RWPE1 (cell line): ENCODE results near the gene TRAF5.
A peak's percentile ranks its signal among the peaks of the same experiment; 100 is the strongest.

Source experiments
- CTCF ChIA-PET: fragments of 350-600 bp; sonication (Branson Sonifier 250); formaldehyde crosslinking; extraction: SDS; loops from one replicate; lab custom pipeline; 2021; lab: Yijun Ruan, JAX
- POLR2A ChIA-PET: fragments of 400-600 bp; formaldehyde crosslinking; extraction: SDS; loops from one replicate; lab custom pipeline; 2020; ENCODE audit warnings: antibody characterized with exemption; ENCODE audit not compliant: low non-redundant PET; lab: Yijun Ruan, JAX
- DNase-seq: peaks from one replicate; pipeline ENCODE4 v3.0.0; 2012; ENCODE audit warnings: low spot score
- H3K27ac ChIP-seq: fragments of 450-650 bp; 2 replicates; pipeline ENCODE4 v1.5.1; 2017
- CTCF ChIP-seq: fragments of 450-650 bp; conservative IDR thresholded peaks from 2 replicates; pipeline ENCODE4 v1.5.1; 2017; ENCODE audit warnings: low read depth, mild to moderate bottlenecking

The TRAF5 gene

DNA sequence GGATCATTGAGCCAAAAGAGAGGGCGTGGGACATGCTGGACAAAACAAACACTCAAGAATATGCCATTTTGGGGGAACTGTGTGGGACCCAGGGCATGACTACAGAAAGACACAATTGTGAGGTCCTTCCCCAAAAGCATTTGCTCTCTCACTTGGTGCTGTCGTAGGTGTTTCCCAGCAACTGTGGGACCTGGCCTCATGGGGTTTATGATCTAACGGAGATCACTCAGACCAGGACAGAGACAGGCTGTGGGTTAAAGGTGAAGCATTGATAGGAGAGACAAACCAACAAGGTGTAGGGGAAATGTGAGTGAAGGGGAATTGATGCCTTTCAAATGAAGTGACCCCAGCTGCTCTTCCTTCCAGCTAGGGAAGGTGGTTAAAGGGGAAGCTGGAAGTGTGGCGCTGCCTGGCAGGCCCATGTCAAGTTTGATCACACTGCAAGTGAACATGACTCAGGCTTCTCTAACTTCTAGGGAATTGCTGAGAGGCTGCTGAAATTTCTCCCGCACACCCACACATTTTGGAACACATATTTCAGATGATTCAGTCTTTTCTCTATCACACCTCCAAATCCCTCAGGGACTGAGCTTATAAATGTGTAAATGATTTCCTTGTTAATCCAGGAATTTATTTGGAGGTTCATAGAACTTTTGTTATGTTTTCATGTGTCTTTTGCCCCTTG, 30.2 kb downstream of the TRAF5 start:
- peak; percentile 36 for DNase-seq
- ChIA-PET CTCF (no interaction called here), POLR2A (no interaction called here)
- no peak for TF ChIP-seq CTCF
- H3K27ac ChIP-seq, result no peak overlapping the region

DNA sequence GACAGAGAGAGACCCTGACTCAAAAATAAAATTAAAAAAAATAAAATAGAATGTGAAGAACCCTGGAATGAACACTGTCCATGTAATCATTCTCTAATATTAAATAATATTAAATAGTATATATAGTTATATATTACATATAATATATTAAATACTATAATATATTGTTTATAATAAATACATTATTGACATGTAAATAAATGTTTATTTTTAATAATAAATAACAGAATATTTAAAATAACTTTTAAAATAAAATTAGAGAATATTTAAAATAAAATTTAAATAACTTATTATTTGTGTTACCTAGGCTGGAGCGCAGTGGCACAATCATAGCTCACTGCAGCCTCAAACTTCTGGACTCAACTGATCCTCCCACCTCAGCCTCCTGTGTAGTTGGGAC, 32.1 kb downstream of the TRAF5 start:
- no peak for DNase-seq
- H3K27ac ChIP-seq, result no peak overlapping the region
- no peak for TF ChIP-seq CTCF
- CTCF ChIA-PET, result no interaction called here
- POLR2A ChIA-PET, result no interaction called here

DNA sequence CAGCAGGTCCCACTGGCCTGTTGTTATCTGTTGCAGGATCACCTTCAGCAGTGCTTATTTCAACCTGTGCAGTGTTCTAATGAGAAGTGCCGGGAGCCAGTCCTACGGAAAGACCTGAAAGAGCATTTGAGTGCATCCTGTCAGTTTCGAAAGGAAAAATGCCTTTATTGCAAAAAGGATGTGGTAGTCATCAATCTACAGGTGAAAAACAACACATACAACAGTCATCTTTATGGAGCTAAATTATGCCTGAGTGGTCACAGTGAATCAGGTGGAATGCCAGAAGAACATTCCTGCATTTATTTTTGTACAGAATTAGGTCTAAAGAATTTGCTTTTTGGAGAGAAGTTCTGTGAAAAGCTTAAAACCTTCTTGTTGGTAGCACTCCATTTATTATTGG, 33.2 kb downstream of the TRAF5 start:
- TF ChIP-seq CTCF, result no peak
- CTCF ChIA-PET, result interaction anchor here (0.7 kb wide), 1 partner anchor 265 kb away, joined by 3 read pairs; no protein-coding TSS in a partner anchor
- POLR2A ChIA-PET, result no interaction called here
- DNase-seq, result no peak
- H3K27ac ChIP-seq, result no peak overlapping the region

DNA sequence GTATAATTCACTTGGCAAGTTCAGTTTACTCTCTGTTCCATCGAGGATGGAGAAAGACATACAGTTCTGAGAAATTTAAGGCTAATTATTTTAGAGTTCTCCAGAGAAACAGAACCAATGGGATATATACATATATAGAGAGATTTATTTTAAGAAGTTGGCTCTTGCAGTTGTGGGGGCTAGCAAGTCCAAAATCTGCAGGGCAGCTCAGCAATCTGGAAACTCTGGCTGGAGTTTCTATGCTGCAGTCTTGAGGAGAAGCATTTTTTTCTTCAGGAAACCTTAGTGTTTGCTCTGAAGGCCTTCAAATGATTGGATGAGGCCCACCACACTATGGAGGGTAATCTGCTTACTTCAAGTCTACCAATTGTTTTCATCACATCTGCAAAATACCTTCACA, 34.6 kb downstream of the TRAF5 start:
- DNase-seq, result no peak
- POLR2A ChIA-PET, result no interaction called here
- TF ChIP-seq CTCF, result no peak
- CTCF ChIA-PET, result no interaction called here
- H3K27ac ChIP-seq, result no peak overlapping the region

DNA sequence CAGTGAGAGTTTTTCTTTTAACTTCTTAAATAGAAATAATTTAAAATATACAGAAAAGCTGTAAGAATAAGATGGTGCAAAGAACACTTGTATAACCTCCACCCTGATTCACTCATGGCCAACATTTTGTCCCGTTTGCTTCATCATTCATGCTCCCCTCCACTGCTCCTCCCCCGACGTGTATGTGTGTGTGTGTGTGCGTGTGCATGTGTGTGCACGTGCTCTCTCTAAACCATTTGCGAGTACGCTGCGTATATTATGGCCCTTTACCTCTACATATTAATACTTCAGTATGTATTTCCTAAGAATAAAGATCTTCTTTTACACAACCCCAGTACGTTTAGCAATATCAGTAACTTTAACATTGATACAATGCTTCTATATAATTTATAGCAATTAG, 43.0 kb downstream of the TRAF5 start:
- no peak overlapping the region for H3K27ac ChIP-seq
- POLR2A ChIA-PET, result interaction anchor here (0.6 kb wide), 1 partner anchor 45 kb away, joined by 4 read pairs; no protein-coding TSS in a partner anchor
- CTCF ChIA-PET, result interaction anchor here (0.8 kb wide), 1 partner anchor 46 kb away, joined by 3 read pairs; no protein-coding TSS in a partner anchor
- no peak for DNase-seq
- no peak for TF ChIP-seq CTCF

DNA sequence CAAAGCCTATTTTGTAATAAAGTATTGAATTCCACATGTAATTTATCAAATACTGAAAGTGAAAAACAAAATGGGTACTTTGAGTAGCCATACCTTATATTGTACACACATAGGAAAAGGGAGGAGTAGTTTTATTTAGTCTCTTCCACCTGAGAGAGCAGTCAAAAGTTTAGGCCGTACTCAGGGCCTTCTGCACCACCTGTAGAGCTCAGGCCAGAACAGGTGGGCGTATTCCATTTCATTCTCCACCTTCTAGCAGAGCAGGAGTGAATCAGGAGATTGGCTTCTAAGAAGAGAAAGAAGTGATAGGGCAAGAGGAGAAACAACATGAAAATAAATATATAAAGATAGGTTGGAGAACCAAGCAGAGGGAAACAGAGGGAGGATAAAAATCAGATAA, 44.0 kb downstream of the TRAF5 start:
- ChIA-PET CTCF (interaction anchor here (0.7 kb wide), 1 partner anchor 1182 kb away, joined by 3 read pairs; no protein-coding TSS in a partner anchor), POLR2A (no interaction called here)
- TF ChIP-seq CTCF, result no peak
- no peak for DNase-seq
- H3K27ac ChIP-seq, result no peak overlapping the region
